22Rv1 (cell line): ENCODE data around the gene CCL8.

ENCODE experiments used
- H3K27ac ChIP-seq: fragments of 450-650 bp; 2 replicates; pipeline ENCODE4 v1.5.1; 2017
- CTCF ChIP-seq: fragments of 450-650 bp; IDR thresholded peaks from 2 replicates; pipeline ENCODE4 v1.5.1; 2017; ENCODE audit warnings: mild to moderate bottlenecking
- ZFX ChIP-seq: fragments of 450-650 bp; IDR thresholded peaks from 2 replicates; pipeline ENCODE4 v1.6.1; 2017; ENCODE audit warnings: antibody characterized with exemption, borderline replicate concordance

CCL8 gene

GRCh38 chr17:34370376-34370996 lies 51.3 kb downstream of the CCL8 start:
- no peak overlapping the region for H3K27ac ChIP-seq
- TF ChIP-seq ZFX (no peak), CTCF (no peak)

- no peak overlapping the region for H3K27ac ChIP-seq
- TF ChIP-seq ZFX = no peak
- TF ChIP-seq CTCF = no peak
Observed at GRCh38 chr17:34370997-34371395, 51.8 kb downstream of the CCL8 start.
